Activated CD8-positive, alpha-beta memory T cell treated with anti-CD3 and anti-CD28 coated beads for 48 hours (primary cell): ENCODE data around the gene YTHDF1.
"Not testable (repeated sequence)": the region's sequence is repeated elsewhere in the genome, so short reads cannot be mapped to it uniquely, and the experiment has no call there.

Experiments used
- DNase-seq, 3 experiments: peaks; one replicate each; pipeline ENCODE4 v3.0.0-alpha.2; 2020; ENCODE audit warnings: low read depth in 2 of 3, low spot score in 2 of 3

Gene YTHDF1

GRCh38 chr20:63227260-63227659 is 11.3 kb upstream of the YTHDF1 start:
- DNase-seq: no peak

- DNase-seq: no peak
Measured at GRCh38 chr20:63226042-63226943, 10.4 kb upstream of the YTHDF1 start.

DNA sequence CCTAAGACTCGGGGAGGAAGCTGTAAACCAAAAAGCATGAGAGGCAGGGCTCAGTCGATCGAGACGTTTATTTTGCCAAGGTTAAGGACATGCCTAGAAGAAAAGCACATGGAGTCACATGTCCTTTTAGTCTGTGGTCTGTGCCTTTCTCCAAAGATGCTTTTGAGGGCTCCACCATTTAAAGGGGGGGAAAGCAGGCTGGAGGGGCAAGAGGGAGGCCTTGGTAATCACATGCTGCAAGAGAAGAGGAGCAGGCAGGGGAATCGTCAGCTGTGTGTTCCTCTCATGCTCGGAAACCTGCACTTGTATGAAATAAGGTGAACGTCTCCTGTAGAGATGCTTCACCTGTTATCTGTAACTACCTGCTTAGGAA is 9.1 kb upstream of the YTHDF1 start:
- no peak for DNase-seq

- DNase-seq: no peak
Measured at GRCh38 chr20:63224412-63225081, 8.6 kb upstream of the YTHDF1 start.

DNA sequence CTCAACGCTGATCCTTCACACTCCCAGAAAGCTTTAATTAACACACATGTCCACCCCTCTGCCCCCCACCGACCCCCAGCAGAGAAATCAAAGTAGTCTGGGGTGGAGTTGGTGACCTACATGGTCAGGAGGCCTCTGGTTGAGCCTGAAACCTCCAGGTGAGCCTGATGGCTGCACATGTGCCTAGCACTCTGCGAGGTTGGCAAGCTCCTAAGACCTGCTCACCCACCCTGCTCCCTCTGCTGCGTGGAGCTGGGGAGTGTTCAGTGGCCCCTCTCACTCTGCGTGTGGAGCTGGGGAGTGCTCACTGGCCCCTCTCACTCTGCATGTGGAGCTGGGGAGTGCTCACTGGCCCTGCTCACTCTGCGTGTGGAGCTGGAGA is 7.9 kb upstream of the YTHDF1 start:
- no peak for DNase-seq

- no peak for DNase-seq
Measured at GRCh38 chr20:63223121-63223825, 7.3 kb upstream of the YTHDF1 start.

DNA sequence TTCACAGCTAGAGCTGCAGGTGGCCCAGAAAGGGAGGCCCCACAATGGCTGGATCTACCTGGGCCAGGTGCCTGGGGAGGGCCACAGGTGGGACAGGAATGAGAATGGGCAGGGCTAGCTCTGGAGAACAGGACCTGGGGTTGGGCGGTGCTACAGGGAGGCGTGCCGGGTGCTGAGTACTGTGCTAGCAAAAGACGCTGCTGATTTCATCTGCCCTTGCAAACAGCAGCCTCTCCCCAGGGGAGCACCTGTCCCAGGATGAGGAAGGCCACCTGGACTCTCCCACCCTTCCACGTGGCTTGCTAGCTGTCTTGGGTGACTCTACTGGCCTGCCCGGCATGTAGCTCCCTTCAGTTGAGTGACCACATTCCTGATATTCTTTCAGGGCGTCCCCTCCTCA is 6.6 kb upstream of the YTHDF1 start:
- DNase-seq: no peak

DNA sequence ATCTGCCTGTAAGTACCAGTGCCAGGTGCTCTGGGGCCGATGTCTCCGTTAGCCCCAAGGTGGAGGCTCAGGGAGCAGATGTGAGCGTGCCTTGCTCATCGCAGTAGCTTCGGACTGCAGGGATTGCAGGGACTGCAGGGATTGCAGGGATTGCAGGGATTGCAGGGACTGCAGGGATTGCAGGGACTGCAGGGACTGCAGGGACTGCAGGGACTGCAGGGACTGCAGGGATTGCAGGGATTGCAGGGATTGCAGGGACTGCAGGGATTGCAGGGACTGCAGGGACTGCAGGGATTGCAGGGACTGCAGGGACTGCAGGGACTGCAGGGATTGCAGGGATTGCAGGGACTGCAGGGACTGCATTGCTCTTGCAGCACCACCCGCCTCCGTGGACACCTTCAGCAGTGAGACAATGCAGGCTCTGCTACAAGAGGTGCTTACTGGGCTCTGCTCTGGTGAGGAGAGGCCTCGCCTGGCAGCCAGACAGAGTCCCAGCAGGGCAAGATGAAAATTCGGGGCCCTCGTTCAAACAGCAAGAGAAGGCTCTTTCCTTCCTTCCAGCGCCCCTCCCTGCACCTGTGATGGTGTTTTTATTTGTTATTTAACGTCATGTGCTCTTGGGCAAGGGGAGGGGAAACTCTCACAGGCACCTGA is 5.6 kb upstream of the YTHDF1 start:
- not testable (repeated sequence) for DNase-seq

GRCh38 chr20:63220696-63221399 is 4.9 kb upstream of the YTHDF1 start:
- no peak for DNase-seq

GRCh38 chr20:63219866-63220521 is 4.1 kb upstream of the YTHDF1 start:
- DNase-seq: no peak

GRCh38 chr20:63219447-63219821 is 3.5 kb upstream of the YTHDF1 start:
- DNase-seq: no peak

DNA sequence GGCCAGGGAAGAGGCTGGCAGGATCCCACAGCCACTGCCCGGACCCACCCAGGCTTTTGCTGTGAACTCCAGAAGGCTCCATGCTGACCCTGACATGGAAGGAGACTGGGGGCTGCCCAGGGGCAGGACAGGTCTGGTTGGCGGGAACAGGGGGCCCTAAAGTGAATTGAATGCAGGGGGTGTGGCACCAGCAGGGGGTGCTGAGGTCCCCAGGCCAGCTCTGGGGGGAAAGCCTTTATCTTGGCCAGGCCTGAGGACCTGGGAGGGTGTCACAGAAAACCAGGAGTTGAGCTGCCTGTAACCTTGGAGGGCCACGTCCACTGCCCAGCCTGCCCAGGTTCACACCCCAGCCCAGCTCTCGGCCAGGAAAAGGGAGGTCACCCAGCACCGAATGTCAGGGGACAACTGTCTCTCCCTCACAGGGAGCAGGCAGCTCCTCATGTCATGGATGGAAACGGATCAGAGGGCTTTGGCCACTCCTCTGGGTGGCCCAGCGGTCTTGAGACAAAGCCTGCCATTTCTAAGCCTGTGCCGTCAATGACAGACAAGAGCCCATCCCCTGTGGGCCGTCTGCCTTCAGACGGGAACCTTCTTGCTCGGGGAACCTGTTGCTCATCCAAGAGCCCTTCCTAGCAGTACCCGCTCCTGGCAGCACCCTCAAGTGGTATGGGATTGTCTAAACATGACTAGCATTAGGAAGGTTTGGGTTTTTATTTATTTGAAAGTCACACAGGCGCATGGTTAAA is 2.9 kb upstream of the YTHDF1 start:
- no peak for DNase-seq

GRCh38 chr20:63217706-63218105 is 1.8 kb upstream of the YTHDF1 start:
- no peak for DNase-seq

DNA sequence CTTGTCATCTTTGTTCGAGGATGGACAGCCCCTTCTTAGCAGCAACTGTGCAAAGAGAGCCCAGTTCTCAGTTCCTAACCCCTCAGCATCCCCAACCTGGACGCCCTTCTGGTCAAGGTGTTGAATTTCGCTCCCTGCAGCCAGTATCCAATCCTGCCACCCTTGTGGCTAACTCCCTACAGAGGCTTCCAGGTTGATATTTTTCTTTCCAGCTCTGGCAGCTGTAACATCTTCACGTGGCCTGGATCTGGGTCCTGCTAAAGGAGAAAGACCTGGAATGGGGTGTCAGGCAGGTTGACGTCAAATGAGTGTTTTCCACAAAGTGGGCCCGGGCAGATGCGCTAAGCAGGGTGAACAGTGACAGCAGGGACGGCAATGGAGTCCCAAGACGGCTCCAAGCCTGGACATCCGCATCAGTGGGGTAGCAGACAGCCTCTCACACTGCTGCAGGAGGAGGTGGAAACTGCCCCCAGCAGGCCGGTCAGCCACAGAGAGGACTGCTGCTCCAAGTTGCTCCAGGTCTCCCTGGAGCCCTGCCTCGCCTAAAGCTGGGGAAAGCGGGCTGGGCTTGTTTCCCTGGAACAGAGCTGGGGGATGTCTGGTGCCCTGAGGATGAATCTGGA is 1.0 kb upstream of the YTHDF1 start:
- no peak for DNase-seq

DNA sequence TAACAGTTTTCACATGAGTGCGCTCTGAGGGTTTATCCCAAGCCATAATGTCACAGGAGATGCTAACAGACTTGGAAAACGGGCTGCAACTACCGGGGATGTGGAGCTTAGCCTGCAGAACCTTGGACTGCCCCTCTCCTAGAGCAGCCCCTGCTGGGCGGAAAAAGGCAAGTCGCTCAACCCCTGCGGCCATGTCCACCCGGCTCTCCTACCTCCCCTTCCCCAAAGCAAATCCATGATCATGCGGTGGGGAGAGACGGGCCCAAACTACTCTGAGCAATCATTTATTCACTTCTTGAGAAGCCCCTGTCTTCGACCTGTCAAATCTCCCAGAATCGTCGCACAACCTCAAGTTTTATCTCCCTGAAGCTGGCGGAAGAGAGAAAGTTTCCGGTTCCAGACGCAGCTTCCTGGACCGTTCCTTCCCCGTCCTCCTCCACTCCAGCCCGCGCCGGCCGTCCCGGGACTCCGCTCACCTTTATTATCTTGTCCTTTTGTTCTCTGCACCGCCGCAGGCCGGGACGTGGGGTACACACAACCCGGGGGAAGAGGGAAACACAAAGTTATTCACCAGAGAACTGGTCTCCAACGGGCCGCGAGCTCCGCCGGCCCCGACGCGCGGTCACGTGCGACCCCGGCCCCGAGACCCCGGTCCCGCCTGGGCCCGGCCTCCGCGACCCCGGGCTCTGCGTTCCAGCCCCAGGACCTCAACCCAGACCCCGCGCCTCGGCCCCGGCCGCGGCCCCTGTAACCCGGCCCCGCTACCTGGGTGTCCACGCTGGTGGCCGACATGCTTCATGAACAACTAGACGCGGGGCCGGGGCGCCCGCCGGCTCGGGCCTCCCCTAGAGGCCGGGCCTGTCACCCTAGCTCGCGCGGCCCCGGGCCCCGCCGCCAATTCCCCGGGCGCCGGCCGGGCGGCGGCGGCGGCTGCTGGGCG is 560 bp downstream of the YTHDF1 start:
- DNase-seq: peak in 1 of 3 experiments; percentile 21

- DNase-seq: no peak
Measured at GRCh38 chr20:63214514-63214913, 1.4 kb downstream of the YTHDF1 start.

DNA sequence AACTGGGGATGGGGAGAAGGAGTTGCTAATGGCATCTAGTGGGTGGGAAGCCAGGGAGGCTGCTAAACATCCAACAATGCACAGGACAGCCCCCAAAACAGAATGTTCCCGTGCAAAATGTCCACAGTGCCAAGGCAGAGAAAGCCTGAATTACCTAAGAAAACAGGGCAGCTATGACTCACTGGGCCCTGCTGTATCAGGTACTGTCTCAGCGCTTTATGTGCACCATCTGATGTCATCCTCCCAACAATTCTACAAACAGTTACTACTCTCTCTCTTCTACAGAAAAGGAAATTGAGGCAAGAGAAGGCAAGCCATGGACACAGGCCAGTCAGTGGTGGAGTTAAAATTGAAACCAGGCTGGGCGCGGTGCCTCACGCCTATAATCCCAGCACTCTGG is 3.1 kb downstream of the YTHDF1 start:
- DNase-seq: no peak

DNA sequence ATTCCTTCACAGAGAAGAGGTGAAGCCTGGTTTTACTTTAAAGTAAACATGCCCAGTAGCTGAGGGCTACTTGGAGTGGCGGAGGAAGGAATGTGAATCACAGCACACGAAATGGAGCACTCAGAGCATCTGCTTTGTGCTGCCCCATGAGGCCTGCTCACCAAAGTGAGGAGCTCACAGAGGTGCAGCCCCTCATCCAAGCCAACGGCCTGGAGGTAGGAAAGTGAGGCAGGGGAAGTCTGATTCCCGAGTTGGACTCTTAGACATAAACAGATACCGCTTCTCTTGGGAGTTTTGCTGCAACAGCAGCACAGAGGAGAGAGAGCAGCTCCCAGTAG is 3.6 kb downstream of the YTHDF1 start:
- no peak for DNase-seq
